Nucleus accumbens (tissue), 56 donors: ENCODE measurements around the gene CPZ.

ENCODE experiments used
- DNase-seq, 56 donors: peaks; one replicate each; lab custom pipeline; 2025; lab: John Stamatoyannopoulos, UW

The CPZ gene

GRCh38 chr4:8592366-8593263 lies at the start of gene CPZ:
Gene CPZ (plus strand): TSS chr4:8592765. CDS start chr4:8592834, 69 bp downstream.
- DNase-seq, result no peak

GRCh38 chr4:8542776-8543525 lies 49.6 kb upstream of the CPZ start:
- DNase-seq, result no peak

GRCh38 chr4:8543623-8544022 lies 48.9 kb upstream of the CPZ start:
- DNase-seq, result no peak

- no peak for DNase-seq
Observed at GRCh38 chr4:8544282-8544681, 48.3 kb upstream of the CPZ start.

- DNase-seq, result no peak
Observed at GRCh38 chr4:8544741-8545438, 47.7 kb upstream of the CPZ start.

- no peak for DNase-seq
Observed at GRCh38 chr4:8545439-8545765, 47.2 kb upstream of the CPZ start.

GRCh38 chr4:8546766-8547107 lies 45.8 kb upstream of the CPZ start:
- no peak for DNase-seq

- DNase-seq, result no peak
Observed at GRCh38 chr4:8547108-8547911, 45.3 kb upstream of the CPZ start.

- no peak for DNase-seq
Observed at GRCh38 chr4:8547912-8548730, 44.4 kb upstream of the CPZ start.

GRCh38 chr4:8548731-8549351 lies 43.7 kb upstream of the CPZ start:
- DNase-seq, result no peak

GRCh38 chr4:8549352-8549931 lies 43.1 kb upstream of the CPZ start:
- DNase-seq, result no peak

- DNase-seq, result no peak
Observed at GRCh38 chr4:8550691-8551090, 41.9 kb upstream of the CPZ start.

GRCh38 chr4:8552024-8552423 lies 40.5 kb upstream of the CPZ start:
- no peak for DNase-seq

- no peak for DNase-seq
Observed at GRCh38 chr4:8552581-8553205, 39.9 kb upstream of the CPZ start.

- DNase-seq, result no peak
Observed at GRCh38 chr4:8553216-8553615, 39.3 kb upstream of the CPZ start.

- DNase-seq, result no peak
Observed at GRCh38 chr4:8553991-8554405, 38.6 kb upstream of the CPZ start.

GRCh38 chr4:8554555-8555100 lies 37.9 kb upstream of the CPZ start:
- DNase-seq, result no peak

GRCh38 chr4:8555716-8556115 lies 36.8 kb upstream of the CPZ start:
- DNase-seq, result no peak
